GM13976 (cell line): Measurements from ENCODE around the gene SLC5A9.

ENCODE experiments used
- DNase-seq: peaks from one replicate; pipeline ENCODE4 v3.0.0; 2012; ENCODE audit warnings: low spot score
- in situ Hi-C: fragments of 300-500 bp; cut with MboI; formaldehyde crosslinking; loops from one replicate; pipeline ENCODE4 v1.12.0; 2022; ENCODE audit warnings: low sequenced_read_pairs, mixed read lengths, inconsistent platforms; ENCODE audit not compliant: unreplicated experiment
- TF ChIP-seq, protein P1 (sequence below): IDR thresholded peaks from 2 replicates; pipeline ENCODE4 v1.5.1; 2012; ENCODE audit warnings: borderline replicate concordance, mild to moderate bottlenecking; ENCODE audit not compliant: insufficient read depth; ENCODE audit errors: extremely low read depth, missing control alignments, control extremely low read depth

SLC5A9 gene

DNA sequence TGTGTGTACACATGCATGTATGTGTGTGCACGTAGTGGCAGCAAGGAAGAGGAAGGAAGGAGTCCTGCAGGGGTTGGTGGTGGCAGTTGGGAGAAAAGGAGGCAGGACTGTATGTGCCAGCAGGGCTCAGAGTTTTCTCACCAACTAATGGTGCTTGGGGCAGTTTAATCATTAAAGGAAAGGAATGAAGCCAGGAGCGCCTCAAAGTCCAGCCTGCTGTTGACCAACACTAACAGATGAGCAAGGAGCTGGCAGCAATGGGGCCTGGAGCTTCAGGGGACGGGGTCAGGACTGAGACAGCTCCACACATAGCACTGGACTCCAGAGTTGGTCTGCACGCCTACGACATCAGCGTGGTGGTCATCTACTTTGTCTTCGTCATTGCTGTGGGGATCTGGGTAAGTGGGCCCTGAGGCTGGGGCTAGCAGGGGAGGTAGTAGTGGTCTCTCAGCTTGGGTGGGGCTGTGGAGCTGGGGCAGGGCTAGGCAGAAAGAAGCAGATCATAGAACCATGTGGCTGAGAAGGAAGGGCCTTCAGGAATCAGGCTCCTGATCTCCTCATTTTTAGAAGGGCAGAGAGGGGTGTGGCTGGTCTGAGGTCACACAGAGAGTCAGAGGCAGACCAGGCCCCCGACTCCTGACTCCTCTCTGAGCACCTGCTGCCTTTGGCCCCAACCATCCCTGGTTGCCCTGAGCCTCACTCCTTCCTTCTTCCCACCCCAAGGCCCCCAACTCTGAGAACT, at the start of gene SLC5A9:
Gene SLC5A9 (plus strand): TSS at position 216 of the 742 bp plus-strand sequence. CDS start 21 bp downstream, at position 237.
- in situ Hi-C loops: no loop called here
- no peak for DNase-seq
- TF ChIP-seq, protein P1, sequence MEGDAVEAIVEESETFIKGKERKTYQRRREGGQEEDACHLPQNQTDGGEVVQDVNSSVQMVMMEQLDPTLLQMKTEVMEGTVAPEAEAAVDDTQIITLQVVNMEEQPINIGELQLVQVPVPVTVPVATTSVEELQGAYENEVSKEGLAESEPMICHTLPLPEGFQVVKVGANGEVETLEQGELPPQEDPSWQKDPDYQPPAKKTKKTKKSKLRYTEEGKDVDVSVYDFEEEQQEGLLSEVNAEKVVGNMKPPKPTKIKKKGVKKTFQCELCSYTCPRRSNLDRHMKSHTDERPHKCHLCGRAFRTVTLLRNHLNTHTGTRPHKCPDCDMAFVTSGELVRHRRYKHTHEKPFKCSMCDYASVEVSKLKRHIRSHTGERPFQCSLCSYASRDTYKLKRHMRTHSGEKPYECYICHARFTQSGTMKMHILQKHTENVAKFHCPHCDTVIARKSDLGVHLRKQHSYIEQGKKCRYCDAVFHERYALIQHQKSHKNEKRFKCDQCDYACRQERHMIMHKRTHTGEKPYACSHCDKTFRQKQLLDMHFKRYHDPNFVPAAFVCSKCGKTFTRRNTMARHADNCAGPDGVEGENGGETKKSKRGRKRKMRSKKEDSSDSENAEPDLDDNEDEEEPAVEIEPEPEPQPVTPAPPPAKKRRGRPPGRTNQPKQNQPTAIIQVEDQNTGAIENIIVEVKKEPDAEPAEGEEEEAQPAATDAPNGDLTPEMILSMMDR: no peak

DNA sequence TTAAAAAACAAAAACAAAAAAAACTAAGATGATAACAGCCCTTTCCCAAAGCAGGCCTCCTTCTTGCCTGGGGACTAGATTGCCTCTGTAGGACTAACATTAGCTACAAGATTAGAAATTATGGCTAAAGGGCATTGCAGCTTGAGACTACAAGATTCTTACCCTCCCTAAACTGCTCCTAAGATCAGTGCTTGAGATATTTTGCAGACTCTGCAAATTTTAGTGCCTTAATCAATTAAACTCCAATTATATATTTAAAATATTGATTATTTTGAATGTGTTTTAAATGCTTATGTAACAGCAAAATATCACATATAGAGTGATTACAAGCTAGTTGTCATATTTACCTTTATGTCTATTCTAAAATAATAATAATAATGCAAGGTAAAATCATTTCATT, 47.4 kb upstream of the SLC5A9 start:
- in situ Hi-C loops: no loop called here
- DNase-seq: no peak
- TF ChIP-seq, protein P1: no peak

DNA sequence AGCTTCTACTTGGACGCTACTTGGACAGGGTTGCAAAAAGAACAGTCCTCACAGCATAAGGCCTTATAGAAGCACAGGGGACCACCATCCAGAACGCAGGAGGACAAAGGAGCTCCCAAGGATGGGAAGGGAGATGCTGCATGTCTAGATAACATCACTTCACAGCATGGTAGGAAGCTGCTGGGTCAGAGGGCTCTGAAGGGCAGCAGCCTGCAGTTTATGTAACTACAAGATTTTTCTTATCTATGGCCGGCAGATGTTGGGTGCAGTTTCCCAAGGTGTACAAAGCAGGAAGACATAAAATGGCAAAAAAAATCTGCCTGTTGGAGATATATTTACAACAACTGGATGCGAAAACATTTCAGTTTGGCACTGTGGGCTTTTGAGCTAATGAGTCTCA, 45.3 kb upstream of the SLC5A9 start:
- TF ChIP-seq, protein P1: no peak
- in situ Hi-C loops: no loop called here

DNA sequence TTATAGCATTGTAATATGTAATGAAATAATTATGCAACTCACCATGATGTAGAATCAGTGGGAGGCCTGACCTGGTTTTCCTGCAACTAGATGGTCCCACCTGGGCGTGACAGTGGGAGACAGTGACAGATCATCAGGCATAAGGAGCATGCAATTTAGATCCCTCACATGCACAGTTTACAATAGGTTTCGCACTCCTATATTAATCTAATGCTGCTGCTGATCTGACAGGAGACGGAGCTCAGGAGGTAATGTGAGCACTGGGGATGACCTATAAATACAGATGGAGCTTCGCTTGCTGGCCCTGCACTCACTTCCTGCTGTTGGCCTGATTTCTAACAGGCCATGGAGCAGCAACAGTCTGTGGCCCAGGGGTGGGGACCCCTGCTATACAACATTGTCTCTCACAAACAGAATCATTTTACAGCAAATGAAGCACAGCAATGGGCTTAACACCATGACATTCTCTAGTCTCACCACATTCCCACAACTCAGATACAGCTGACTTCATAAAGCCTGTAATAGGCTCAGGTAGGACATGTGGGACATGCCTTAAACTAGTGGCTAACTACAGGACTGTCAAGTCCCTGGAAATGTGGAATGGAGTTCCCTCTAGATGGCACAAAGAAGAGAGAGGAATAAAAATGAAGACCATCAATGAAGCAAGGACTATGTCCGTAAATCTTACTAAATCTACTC, 40.7 kb upstream of the SLC5A9 start:
- in situ Hi-C loops: no loop called here
- TF ChIP-seq, protein P1: no peak
- no peak for DNase-seq

More for the DNA sequence above, 45.3 kb upstream of the SLC5A9 start:
- no peak for DNase-seq

DNA sequence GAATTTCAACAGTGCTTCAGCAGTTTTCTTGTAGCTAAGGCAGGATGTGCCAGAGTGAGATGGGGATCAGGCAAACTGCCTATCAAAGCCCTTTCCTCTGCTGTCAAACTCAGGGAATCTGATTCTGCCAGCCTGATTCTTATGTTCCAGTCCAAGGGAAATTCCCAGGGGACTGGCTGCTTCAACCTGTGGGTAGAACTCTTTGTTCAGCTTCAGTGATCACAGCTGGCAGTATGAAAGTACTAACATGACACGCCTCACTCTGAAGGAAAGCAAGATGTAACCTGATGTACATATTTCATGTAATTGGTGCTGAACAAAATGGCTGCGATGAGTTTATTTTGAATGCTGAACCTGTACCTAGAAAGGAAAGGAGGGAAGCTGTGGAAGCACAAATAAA, 40.1 kb upstream of the SLC5A9 start:
- no peak for DNase-seq
- in situ Hi-C loops: no loop called here
- TF ChIP-seq, protein P1: no peak

DNA sequence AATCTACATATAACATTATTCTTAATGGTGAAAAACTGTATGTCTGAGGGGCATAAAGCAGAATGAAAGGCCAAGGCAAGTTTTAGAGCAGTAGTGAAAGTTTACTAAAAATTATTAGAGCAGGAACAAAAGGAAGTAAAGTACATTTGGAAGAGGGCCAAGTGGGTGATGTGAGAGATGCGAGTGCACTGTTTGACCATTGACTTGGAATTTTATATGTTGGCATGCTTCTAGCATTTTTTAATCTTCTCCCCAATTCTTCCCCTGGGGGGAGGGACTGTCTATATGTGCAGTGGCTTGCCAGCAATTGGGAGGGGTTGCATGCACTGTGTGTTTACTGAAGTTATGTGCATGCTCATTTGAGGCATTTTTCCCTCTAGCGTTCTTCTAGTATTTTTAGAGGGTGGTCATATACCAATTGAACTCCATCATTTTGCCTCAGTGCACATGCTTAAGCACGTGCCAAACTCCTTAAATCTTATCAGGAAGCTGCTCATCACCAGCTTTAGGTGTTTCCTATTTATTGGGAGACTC, 36.1 kb upstream of the SLC5A9 start:
- TF ChIP-seq, protein P1: no peak
- in situ Hi-C loops: no loop called here
- DNase-seq: no peak
